Sciatic nerve (tissue), 2 donors: ENCODE measurements around the gene PLEKHG3. TPM values are rescaled to one million over a fixed set of nuclear protein-coding genes. Genes with fewer than 3 reads are reported as not detected.

Experiments used
- ATAC-seq: fragments of 200-7000 bp; cut with Tn5 transposase; one replicate; pipeline ENCODE4 v1.9.1; 2020; ENCODE audit warnings: mild to moderate bottlenecking, moderate library complexity
- DNase-seq: peaks from one replicate; pipeline ENCODE4 v3.0.0-alpha.2; 2020; ENCODE audit warnings: low spot score
- intact Hi-C: fragments of 100-400 bp; cut with DNase I; formaldehyde crosslinking; loops from one replicate; pipeline ENCODE4 v1.14.2; 2022
- total RNA-seq: library from RNA; stranded (reverse); fragmentation: NEBNext Ultra II Directional; extraction: Animal tissue kit (Norgen Biotek cat#: 25700); gene quantifications from one replicate; pipeline ENCODE4 v1.2.1, GENCODE V29; 2021
- donor health status: DM: no; HTN: no; CAD: no.
- donor health status: DM: no; HTN: no; CAD: no.

Gene PLEKHG3
- total RNA-seq, 1 donor from 2014 or later: 101 TPM

DNA sequence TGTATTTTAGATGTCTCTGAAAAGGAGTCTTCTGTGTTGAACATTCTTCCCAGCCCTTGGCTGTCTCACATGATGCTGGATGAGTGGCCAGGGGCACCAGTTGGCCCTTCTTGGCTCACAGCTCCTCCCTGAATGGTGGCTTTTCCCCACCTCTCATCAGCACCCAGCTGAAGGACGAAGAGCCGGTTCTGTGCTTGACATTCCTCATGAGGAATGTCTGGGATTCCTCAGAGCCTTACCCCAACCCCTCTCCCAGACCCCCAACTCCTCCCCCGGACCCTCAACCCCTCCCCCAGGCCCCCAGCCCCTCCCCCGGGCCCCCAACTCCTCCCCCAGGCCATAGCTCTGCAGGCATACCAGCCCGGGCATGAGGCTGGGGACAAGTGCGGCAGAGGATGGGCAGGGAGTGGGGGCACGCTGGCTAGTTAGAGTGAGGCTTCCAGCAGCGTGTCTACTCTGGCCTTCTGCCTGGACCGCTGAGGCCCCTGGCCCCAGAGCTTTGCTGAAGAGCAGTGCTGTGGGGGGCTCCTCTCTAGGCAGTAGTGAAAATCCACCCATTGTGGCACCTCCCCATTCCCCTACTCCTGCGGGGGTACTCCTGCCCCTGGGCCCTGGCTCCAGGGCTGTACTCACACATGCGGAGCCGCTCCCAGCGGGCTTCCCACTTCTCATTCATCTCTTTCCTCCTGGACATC, 64.3 kb downstream of the PLEKHG3 start:
- ATAC-seq (no peak), DNase-seq (no peak)
- intact Hi-C loops: loop anchor here (5.0 kb wide), 1 partner anchor 86 kb away; no protein-coding TSS in a partner anchor

GRCh38 chr14:64769096-64770020, 65.1 kb downstream of the PLEKHG3 start:
- no peak for DNase-seq

GRCh38 chr14:64770751-64771150, 66.5 kb downstream of the PLEKHG3 start:
- no peak for DNase-seq
- intact Hi-C loops: no loop called here
- no peak for ATAC-seq

More at GRCh38 chr14:64769096-64770020, 65.1 kb downstream of the PLEKHG3 start:
- intact Hi-C loops: loop anchor here (5.0 kb wide), 1 partner anchor 87 kb away; no protein-coding TSS in a partner anchor
- no peak for ATAC-seq

DNA sequence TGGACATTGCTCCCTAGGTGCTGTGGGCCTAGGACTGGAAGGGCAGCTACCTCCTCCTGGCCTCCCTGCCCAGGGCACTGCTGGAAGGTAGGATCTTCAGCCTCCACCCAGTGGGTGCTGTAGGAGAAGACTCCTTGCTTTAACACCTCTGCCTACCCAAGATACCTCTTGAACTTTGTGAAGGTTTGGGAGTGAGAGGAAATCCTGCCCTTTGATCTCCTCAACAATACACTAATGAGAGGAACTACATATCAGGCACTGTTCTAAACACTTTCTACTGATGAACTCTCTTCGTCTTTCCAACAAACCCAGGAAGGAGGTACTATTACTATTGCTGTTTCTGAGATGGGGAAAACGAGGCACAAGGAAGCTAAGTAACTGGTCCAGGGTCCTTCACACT, 66.9 kb downstream of the PLEKHG3 start:
- intact Hi-C loops: no loop called here
- no peak for ATAC-seq
- no peak for DNase-seq

DNA sequence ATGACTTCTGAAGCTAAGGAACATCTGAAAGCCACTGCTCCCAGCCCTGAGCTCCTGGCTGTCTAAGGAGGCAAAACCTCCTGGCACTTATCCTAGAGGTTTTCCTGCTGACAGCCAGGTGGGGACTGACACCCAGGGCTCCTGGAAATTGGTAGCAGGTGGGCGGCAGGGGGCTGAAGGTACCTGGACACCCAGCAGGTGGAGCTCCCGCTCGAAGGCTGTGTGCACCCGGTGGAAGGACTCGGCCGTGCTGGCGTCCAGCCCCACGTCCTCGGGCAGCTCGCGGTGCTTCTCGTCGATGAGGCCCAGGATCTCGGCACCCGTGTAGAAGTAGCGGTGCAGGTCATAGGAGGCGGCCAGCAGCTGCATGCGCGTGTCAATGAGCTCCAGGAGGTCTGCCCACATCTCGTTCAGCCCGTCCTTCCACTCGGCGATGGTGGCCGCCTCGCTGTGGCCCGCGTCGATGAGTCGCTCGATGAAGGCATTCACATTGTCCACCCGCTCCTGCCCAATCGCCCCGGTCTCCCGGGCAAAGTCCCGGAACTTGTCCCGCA, 68.2 kb downstream of the PLEKHG3 start:
- intact Hi-C loops: no loop called here
- DNase-seq (no peak), ATAC-seq (no peak)

DNA sequence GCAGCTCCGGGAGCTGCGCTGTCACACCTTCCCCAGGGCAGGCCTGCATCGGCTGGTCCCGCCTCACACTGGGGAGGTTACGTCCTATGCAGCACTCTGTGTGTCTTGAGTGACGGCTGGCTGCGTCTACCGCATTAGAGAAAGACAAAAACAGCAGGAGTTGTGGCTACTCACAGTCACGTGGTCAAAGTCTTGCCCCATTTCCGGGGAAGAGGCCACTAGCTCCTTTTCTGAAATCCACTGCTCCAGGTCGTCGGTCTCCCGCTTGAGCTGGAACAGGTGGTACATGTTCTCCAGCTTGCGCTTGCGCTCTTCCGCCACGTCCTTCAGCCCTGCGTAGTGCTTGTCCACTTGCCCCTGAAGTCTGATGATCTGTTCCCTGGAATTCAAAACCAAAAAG, 68.8 kb downstream of the PLEKHG3 start:
- intact Hi-C loops: no loop called here
- ATAC-seq (no peak), DNase-seq (no peak)

- DNase-seq (no peak), ATAC-seq (no peak)
- intact Hi-C loops: no loop called here
These were observed 69.4 kb downstream of the PLEKHG3 start for GRCh38 chr14:64773577-64773976.

DNA sequence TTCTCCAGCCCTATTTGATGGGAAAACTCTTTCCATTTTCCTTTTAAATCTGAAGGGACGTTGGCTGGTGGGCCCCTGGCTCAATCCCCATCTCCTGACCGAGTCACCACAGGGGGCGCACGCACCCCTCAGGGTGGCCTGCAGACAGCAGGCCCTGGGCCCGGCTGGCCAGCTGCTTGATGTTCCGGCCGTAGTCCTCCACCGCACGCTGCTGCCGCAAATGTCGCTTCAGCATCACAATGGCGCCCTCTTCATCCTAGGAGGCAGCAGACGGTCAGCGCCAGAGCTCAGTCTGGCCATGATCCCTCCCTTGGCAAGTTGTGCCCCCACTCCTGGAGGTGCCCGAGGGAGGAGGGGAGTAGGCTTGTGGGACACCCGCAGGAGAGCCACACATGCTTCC, 70.0 kb downstream of the PLEKHG3 start:
- intact Hi-C loops: no loop called here
- DNase-seq (no peak), ATAC-seq (no peak)

DNA sequence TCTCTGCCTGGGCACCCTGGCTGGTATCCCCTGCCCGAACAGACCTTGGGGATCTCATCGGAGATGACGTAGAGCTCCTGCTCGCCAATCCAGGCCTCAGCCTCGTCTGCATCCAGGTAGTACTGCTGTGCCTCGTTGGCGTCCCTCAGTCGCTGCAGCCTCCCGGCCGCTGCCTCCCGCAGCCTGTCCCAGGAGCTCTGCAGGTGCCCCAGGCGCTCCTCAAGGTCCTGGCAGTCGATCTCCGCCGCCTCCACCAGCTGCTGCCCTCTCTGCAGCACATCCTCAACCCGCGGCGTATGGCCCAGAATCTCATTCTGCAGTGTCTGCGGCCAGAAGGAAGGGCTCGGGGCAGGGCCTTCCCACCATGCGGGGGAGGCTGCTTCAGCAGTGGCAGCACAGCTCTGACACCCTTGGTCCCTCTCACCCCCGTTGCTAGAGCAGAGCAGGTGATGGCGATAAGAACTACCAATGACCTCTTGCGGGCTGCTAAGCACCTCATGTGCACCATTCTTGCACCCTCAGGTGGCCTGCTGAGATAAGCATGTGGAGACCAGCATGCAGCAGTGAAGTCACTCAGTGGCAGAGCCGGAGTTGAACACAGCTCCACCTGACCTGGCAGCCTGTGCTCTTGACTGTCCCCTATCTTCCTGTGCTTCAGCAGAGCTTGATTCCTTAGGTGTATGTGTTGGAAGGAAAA, 71.0 kb downstream of the PLEKHG3 start:
- DNase-seq (no peak), ATAC-seq (no peak)
- intact Hi-C loops: no loop called here

GRCh38 chr14:64777461-64777860, 73.2 kb downstream of the PLEKHG3 start:
- intact Hi-C loops: no loop called here
- DNase-seq: no peak
- no peak for ATAC-seq

- intact Hi-C loops: no loop called here
These were observed 74.0 kb downstream of the PLEKHG3 start for GRCh38 chr14:64778104-64778754.

DNA sequence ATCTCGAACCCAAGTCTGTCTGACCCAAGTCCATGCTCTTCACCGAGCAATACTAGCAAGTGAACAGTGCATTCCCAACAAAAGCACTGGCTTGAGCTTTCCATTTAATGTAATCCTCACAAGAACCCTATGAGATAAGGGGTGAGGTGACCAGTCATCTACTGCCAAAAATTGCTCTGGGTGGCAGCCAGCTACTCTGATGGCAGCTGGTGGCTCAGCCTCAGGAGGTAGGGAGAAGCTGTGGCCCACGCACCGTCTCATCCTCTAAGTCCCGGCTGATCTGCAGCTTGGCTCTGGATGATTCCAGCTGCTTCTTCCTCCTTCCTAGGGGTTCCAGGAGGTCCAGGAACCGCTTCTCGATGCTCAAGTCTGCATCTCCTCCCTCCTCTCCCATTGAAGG, 75.2 kb downstream of the PLEKHG3 start:
- ATAC-seq: no peak
- intact Hi-C loops: no loop called here
- DNase-seq: no peak

More at GRCh38 chr14:64778104-64778754, 74.0 kb downstream of the PLEKHG3 start:
- ATAC-seq: peak; percentile 34
- DNase-seq: no peak

- ATAC-seq (no peak), DNase-seq (no peak)
- intact Hi-C loops: no loop called here
These were observed 78.0 kb downstream of the PLEKHG3 start for GRCh38 chr14:64782196-64782595.

- intact Hi-C loops: no loop called here
- DNase-seq: no peak
- ATAC-seq: no peak
These were observed 79.8 kb downstream of the PLEKHG3 start for GRCh38 chr14:64784006-64784405.

GRCh38 chr14:64786296-64787149, 82.3 kb downstream of the PLEKHG3 start:
- ATAC-seq (no peak), DNase-seq (no peak)
- intact Hi-C loops: no loop called here

GRCh38 chr14:64787619-64788018, 83.4 kb downstream of the PLEKHG3 start:
- ATAC-seq (no peak), DNase-seq (no peak)
- intact Hi-C loops: no loop called here

- ATAC-seq: no peak
- intact Hi-C loops: no loop called here
- DNase-seq: no peak
These were observed 84.5 kb downstream of the PLEKHG3 start for GRCh38 chr14:64788706-64789105.

- ATAC-seq (no peak), DNase-seq (no peak)
- intact Hi-C loops: no loop called here
These were observed 85.5 kb downstream of the PLEKHG3 start for GRCh38 chr14:64789696-64790095.
